ENCODE results near the gene REEP3. TPM values are rescaled to one million over a fixed set of nuclear protein-coding genes. Genes with fewer than 3 reads are reported as not detected.

Gene REEP3
- total RNA-seq, 4 donors from 2014 or later = 60.3 to 115 (median 89.2) TPM

DNA sequence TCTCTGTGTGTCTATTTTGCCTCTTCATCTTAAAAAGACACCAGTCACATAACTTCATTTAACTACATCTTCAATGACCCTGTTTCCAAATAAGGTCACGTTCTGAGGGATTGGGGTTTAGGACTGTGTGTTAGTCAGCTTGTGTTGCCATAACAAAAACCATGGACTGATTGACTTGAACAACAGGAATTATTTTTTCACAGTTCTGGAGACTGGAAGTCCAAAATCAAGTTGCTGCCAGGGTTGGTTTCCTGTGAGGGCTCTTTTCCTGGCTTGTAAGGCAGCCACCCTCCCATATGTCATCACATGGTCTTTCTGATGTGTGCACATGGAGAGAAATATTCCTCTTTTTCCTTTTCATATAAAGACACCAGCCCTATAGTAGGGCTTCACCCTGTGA, 55.3 kb downstream of the REEP3 start:
- intact Hi-C loops (cut with DNase I) = no loop called here
- Histone ChIP-seq H3K4me1 (peaks cover 35 to 73% (median 66%) of the 10 kb centered on the region in 4 donors), H3K27ac (replicated peaks in 1 of 4) (peak overlapping the region; percentile 17 to 67 (median 48)), H3K9me3 (no peaks in the 10 kb centered on the region), H3K27me3 (no peaks in the 10 kb centered on the region), H3K36me3 (peaks cover 0 to 8% (median 0%) of the 10 kb centered on the region in 4 donors), H3K4me3 (no peak overlapping the region)
- no peak for DNase-seq (ENCODE audit: extremely low spot score)
- TF ChIP-seq EP300 (IDR thresholded peaks at IDR 0.05) = no peak
- no peak for TF ChIP-seq POLR2A (IDR thresholded peaks at IDR 0.05; ENCODE audit: low read depth)
- no peak for TF ChIP-seq POLR2AphosphoS5 (IDR thresholded peaks at IDR 0.05)
- no peak for TF ChIP-seq CTCF (IDR thresholded peaks at IDR 0.05)
- 75% methylated on average over 1 of the region's 1 CpG for WGBS

- TF ChIP-seq POLR2AphosphoS5 (IDR thresholded peaks at IDR 0.05) = no peak
- Histone ChIP-seq H3K36me3 (peaks cover 0 to 8% (median 0%) of the 10 kb centered on the region in 4 donors), H3K9me3 (no peaks in the 10 kb centered on the region), H3K4me3 (no peak overlapping the region), H3K27me3 (no peaks in the 10 kb centered on the region), H3K27ac (replicated peaks in 1 of 4) (peak overlapping the region in 1 of 4 donors; percentile 42), H3K4me1 (peaks cover 23 to 73% (median 64%) of the 10 kb centered on the region in 4 donors)
- intact Hi-C loops (cut with DNase I) = no loop called here
- WGBS = 94% methylated on average over 7 of the region's 7 CpGs
- DNase-seq (ENCODE audit: extremely low spot score) = no peak
Observed at GRCh38 chr10:63578501-63578900, 57.3 kb downstream of the REEP3 start.

- intact Hi-C loops (cut with DNase I) = no loop called here
- Histone ChIP-seq H3K27me3 (no peaks in the 10 kb centered on the region), H3K4me3 (no peak overlapping the region), H3K36me3 (peaks cover 0 to 8% (median 0%) of the 10 kb centered on the region in 4 donors), H3K27ac (replicated peaks in 1 of 4) (peak overlapping the region; percentile 19 to 42 (median 35)), H3K9me3 (no peaks in the 10 kb centered on the region), H3K4me1 (peaks cover 18 to 73% (median 64%) of the 10 kb centered on the region in 4 donors)
- TF ChIP-seq EP300 (IDR thresholded peaks at IDR 0.05) (no peak), CTCF (IDR thresholded peaks at IDR 0.05) (no peak), POLR2A (IDR thresholded peaks at IDR 0.05; ENCODE audit: low read depth) (no peak), POLR2AphosphoS5 (IDR thresholded peaks at IDR 0.05) (no peak)
- DNase-seq (ENCODE audit: extremely low spot score) = no peak
Observed at GRCh38 chr10:63579371-63580014, 58.3 kb downstream of the REEP3 start.

- Histone ChIP-seq H3K36me3 (no peaks in the 10 kb centered on the region), H3K4me3 (no peak overlapping the region), H3K27me3 (no peaks in the 10 kb centered on the region), H3K9me3 (peaks cover 0 to 3% (median 0%) of the 10 kb centered on the region in 4 donors), H3K4me1 (peaks cover 5 to 67% (median 57%) of the 10 kb centered on the region in 4 donors), H3K27ac (replicated peaks in 1 of 4) (no peak overlapping the region)
- WGBS = 92% methylated on average over 8 of the region's 8 CpGs
- TF ChIP-seq POLR2A (IDR thresholded peaks at IDR 0.05; ENCODE audit: low read depth) (no peak), POLR2AphosphoS5 (IDR thresholded peaks at IDR 0.05) (no peak), EP300 (IDR thresholded peaks at IDR 0.05) (no peak), CTCF (IDR thresholded peaks at IDR 0.05) (no peak)
- intact Hi-C loops (cut with DNase I) = no loop called here
- no peak for DNase-seq (ENCODE audit: extremely low spot score)
Observed at GRCh38 chr10:63582690-63583089, 61.5 kb downstream of the REEP3 start.

GRCh38 chr10:63583397-63583796, 62.2 kb downstream of the REEP3 start:
- 60% methylated on average over 3 of the region's 3 CpGs for WGBS
- intact Hi-C loops (cut with DNase I) = no loop called here
- no peak overlapping the region for H3K4me3 ChIP-seq
- H3K36me3 ChIP-seq = no peaks in the 10 kb centered on the region
- H3K27ac ChIP-seq (replicated peaks in 1 of 4) = peak overlapping the region in 1 of 4 donors; percentile 2
- no peaks in the 10 kb centered on the region for H3K27me3 ChIP-seq
- H3K4me1 ChIP-seq = peaks cover 5 to 67% (median 57%) of the 10 kb centered on the region in 4 donors
- no peak for DNase-seq (ENCODE audit: extremely low spot score)
- TF ChIP-seq POLR2AphosphoS5 (IDR thresholded peaks at IDR 0.05) = no peak
- TF ChIP-seq EP300 (IDR thresholded peaks at IDR 0.05) = no peak
- no peak for TF ChIP-seq CTCF (IDR thresholded peaks at IDR 0.05)
- TF ChIP-seq POLR2A (IDR thresholded peaks at IDR 0.05; ENCODE audit: low read depth) = no peak
- H3K9me3 ChIP-seq = peaks cover 0 to 3% (median 0%) of the 10 kb centered on the region in 4 donors

All from esophagus muscularis mucosa (tissue), 4 donors.